NCI-H1417 treated with DMSO at 0.1 percent for 48 hours (cell line): ENCODE data around the gene LEMD3.

Experiments used
- DNase-seq: peaks from one replicate; lab custom pipeline; 2025; lab: John Stamatoyannopoulos, UW

Gene LEMD3

DNA sequence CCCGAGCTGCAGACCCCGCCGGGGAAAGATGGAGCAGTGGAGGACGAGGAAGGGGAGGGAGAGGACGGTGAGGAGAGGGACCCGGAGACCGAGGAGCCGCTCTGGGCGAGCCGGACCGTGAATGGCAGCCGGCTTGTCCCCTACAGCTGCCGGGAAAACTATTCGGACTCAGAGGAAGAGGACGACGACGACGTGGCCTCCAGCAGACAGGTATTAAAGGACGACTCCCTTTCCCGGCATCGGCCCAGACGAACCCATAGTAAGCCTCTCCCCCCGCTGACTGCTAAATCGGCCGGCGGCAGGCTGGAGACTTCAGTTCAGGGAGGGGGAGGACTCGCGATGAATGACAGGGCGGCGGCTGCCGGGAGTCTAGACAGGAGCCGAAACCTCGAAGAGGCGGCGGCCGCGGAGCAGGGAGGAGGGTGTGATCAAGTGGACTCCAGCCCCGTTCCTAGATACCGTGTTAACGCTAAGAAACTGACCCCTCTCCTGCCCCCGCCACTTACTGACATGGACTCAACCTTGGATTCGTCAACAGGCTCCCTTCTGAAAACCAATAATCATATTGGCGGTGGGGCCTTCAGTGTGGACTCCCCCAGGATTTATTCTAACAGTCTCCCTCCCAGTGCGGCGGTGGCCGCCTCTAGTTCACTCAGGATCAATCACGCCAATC lies 962 bp downstream of the LEMD3 start:
- DNase-seq, result no peak

DNA sequence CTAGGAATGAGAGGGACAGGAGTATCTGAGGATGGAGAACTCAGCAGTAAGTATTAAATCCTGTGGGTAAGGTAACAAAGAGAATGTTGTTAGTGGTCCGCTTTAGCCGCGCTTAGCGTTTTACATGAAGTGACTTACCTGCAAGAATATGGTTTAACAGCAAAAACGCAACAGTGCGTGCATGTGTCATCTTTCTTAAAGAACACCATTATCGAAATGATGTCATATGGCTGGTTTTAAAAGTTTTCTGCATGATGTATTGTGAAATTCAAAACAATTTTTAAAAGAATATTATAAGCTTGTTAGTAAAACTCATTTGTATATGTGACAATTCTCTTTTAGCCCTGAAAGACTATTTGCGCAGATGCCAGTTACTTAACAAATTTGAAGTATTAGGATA lies 1.7 kb downstream of the LEMD3 start:
- no peak for DNase-seq

DNA sequence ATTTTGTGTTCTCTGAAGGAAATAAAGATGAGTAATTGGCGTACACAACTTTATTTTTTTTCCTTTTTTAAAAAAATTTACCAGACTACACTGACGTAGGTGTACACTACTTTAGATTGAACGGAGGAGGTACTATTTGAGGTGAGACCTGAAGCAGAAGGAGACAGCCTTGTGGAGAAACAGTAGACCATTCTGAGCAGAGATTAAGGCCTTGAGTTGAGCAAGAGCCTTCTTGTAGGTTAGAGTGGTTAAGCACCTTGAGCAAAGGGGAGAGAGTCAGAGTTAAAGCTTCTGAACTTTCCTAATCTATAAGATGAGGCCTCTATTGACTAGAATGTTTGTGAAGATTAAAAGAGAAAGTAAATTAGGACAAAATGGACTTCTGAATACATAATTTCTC lies 2.5 kb downstream of the LEMD3 start:
- DNase-seq, result no peak

DNA sequence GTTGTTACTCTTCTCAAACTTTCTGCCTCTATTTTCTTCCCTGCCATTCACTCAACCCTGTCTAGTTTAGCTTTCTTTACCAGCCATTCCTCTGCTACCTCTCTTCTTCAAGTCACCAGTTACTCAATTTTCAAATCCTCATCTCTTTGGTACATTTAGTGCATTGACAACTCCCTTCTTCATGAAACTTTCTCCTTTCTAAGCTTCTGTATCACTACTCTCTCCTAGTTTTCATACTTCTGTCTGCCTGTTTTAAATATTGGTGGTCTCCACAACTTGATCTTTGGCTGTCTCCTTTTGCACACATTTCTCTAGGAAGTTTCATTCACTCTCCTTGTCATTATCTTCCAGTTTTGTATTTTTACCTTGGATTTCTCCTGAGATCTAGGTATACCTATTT lies 6.0 kb downstream of the LEMD3 start:
- DNase-seq, result no peak

DNA sequence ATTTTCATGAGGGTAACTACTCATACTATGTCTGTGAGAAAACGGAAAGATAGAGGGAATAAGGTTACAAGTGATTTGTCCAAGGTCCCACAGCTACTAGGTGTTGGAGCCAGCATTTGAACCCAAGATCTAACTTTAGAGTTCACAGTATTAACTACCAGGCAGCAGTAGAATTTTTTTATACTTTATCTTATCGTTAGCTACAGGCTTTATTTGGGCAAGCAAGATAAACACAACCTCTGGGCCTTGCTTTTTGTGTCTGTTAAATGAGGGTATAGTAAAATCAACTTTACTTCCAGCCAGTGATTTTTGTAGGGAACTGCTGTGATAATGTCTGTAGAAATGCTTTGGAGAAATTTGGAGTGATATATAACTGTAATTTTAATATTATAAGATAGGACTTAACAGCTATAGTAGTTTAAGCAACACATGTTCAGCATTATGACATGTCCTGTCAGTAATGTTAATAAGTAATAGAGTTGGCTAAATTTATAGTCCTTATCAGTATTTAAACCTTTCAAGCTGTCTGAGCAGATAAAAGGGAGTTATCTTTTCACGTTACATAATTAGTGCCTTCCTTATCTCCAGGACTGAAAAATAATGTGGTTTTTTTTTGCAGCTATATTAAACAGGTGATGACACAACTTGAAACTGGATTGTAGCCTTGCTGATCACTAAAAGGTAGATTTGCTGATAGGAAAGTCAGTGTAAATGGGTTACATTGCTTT lies 12.8 kb downstream of the LEMD3 start:
- no peak for DNase-seq

DNA sequence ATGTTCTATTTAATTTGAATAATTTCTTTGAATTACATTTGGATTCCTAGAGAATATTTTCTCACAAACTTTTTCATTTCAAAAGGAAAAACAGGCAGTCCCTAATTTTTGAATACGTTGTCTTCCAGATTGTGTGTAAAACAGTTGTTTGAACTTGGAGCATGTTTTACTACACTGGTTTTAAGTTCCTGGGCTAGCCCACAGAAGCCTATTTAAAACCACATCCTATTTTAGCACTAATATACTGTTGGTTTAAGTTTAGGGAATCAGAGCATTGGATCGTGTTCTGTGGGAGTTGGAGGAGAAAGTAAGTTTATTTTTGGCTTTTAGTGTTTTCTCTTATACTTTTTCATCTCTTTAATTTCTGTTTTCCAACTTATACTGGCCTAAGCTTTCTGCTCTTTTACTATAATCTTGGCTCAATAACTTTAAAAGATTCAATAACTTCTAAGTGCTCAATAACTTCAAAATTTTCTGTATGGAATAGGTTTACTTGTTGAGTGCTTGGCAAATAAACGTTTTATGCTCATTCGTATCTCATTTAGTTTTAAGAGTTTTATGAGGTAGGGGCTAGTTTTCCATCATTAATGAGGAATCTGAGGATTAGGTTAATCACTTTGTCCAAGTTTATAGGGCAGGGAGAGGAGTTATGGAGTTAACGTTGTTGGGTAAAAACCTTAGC lies 14.9 kb downstream of the LEMD3 start:
- DNase-seq, result no peak

DNA sequence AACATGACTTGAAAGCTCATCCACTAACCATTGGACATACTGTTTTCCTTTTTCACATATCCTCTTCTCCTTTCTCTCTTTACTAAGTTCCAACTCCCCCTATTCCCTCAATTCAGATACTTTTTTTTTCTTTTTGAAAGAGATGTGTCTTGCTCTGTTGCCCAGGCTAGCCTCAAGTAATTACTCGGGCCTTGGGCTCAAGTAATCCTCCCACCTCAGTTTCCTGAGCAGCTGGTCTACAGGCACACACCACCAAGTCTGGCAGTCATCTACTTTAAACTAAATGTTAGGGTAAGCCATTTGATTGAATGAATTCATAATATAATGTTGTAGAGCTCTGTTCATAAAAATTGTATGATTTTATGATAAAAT lies 15.5 kb downstream of the LEMD3 start:
- DNase-seq, result no peak

DNA sequence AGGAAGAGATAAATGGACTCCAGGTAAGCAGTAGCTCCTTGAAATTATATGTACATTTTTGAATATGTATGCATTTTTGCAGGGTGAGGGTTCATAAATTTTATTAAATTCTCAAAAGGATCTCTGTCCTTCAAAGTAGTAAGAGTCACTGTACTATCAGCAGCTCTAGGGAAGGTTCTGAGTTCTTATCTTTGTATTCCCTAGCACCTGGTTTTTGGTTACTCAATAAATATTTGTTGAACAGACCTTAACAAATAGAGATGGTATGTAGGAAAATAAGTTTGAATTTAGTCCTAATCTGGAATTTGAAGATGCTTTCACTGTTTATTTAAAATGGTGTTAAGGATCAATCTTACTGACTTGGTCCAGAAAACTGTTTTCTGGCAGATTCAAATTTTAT lies 18.3 kb downstream of the LEMD3 start:
- no peak for DNase-seq

DNA sequence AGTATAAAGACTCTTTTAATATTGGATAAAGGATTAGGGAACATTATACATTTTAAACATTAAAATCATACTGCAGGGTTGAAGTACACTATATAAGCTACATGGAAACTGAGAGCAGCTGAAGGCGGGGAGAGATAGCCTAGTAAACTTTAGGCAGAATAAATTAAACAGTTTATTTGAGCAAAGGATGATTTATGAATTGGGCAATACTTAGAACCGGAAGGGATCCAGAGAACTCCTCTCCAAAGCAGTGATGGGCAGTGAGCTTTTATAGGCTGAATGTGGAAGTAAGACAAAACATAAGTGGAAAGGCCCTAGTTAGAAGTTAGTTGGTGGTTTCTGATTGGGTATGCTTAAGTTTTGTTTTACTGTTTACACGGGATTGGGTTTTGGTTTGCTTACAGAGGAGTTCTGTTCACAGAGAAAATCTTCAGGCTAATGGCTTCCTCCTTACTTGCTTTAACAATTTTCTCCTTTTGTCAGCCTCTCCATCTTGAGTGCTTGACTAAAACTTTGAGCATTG lies 18.9 kb downstream of the LEMD3 start:
- DNase-seq, result no peak

DNA sequence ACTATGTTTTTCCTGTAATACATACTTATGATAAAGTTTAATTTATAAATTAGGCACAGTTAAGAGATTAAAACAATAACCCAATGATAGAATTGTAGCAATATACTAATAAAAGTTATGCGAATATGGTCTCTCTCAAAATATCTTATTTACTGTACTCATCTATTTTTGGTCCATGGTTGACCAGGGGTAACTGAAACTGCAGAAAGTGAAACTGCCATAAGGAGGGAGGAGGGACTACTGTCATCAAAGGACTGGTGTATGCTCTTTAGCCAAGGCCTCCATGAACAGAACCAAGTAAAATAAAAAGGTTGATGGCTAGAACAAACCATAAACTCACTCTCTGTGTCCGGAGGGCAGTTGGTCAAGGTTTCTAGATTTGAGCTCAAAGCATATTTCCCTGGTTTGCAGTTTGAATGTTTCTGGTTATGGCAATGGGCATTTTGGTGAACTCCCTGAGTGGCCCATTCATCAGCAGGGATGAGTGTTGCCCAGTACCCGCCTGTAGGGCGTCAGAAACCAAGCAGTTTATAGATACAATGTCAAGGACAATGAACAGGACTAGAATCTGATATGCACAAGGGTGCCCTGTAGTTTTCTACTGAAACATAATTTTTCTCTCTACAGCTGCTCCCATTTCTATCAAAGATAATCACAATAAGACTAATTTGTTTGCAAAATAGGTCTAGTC lies 19.8 kb downstream of the LEMD3 start:
- no peak for DNase-seq

DNA sequence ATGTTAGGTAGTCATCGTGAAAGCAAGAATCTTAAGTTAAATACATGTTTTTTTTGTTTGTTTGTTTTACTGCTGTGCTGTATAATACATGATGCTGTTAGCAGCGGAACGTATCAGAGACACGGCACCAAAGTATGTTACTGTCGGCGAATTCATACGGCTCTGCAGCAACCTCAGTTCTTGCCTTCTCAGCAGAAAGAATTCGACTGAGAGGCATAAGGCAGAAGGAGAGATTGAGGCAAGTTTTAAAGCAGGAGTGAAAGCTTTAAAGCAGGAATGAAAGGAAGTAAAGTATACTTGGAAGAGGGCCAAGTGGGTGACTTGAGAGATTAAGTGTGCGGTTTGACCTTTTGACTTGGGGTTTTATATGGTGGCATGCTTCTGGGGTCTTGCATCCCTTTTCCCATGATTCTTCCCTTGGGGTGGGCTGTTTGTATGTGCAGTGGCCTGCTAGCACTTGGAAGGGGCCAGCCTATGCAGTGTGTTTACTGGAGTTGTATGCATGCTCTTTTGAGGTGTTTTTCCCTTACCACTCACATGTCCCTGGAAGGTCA lies 23.7 kb downstream of the LEMD3 start:
- DNase-seq, result no peak

DNA sequence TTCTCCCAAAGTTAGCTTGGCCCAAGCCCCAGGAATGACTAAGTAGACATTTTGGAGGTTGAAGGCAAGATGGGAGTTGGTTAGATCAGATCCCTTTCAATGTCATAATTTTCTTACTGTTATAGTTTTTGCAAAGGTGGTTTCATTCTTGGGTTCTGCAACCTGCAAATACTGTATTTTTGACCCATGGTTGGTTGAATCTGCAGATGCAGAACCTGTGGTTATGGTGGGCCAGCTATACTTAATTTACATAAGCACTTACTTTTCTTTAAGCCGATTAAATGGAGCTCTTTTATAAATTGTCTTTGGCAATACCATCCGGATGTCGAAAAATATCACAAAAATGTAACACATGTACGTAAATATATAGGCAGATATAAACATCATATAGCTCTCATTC lies 25.6 kb downstream of the LEMD3 start:
- no peak for DNase-seq

DNA sequence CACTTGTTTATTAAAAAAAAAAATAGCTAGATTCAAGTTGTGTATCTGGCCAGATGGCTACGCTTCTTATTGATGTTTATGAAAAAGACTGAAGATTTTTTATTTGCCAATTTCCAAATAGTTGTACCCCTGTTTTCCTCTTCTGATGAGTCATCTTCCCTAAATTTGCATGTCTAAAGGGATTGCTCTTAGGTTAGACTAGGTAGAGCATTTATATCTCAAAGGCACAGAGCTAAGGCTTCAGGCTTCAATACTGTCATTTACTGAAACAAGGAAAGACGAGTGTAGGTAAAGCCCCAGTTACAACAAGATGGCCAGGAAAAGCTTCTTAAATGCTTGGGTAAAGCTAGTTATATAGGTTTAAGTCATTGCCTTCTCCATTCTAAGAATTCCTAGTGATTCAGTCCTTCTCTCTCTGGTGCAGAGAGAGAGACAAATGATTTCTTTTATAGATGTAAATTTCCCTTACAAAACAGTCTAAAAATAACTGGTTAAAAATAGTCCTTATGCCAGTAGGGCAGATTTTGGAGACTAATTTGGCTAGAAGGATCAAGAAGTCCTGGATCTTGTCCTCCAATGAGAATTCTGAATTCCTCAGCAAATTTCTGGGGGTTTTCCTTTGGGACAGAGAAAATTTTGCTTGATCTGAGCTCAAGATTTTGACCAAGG lies 26.1 kb downstream of the LEMD3 start:
- DNase-seq, result no peak

DNA sequence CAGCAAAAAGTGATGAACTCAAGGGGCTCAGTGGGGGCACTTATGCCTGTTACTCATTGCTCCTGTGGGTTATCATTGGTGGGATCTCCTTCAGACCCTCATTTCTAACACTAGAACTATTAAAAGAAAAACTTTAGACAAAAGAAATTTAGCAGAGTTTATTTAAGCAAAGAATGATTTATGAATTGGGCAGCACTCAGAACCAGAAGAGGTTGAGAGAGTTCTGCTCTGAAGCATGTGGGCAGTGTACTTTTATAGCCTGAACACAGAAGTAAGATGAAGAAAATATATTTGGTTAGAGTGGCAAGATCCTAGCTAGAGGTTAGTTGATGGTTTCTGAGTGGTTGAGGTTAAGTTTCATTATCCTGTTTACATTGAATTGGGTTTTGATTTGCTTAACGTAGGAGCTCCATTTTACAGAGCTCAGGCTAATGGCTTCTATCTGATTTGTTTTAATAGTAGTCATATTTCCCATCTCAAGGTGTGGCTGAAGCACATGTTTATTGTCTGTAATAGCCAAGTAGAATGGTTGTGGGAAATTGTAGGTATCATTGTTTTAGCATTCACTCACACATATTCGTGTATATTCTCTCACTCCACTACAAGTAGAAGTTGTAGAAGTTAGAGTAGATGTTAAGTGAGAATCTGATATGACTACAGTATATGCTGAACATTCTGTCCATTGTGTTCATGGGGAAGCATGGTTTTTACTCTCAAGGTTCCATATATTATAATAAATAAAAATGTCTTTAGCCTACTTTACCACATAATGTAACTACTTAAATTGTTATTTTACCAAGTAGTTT lies 27.6 kb downstream of the LEMD3 start:
- no peak for DNase-seq

DNA sequence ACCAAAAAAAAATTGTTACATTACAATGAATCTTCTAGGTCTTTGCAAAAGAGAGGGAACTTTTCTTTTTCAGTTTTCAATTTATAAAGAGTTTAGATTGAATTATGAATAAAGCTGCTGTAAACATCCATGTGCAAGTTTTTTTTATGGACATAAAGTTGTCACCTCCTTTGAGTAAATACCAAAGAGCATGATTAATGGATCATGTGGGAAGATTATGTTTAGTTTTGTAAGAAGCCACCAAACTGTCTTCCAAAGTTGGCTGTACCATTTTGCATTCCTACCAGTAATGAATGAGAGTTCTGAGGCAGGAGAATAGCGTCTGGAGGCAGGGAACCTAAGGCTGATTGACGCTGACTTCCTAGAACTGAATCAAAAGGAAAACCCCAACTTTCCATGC lies 30.2 kb downstream of the LEMD3 start:
- DNase-seq, result no peak

DNA sequence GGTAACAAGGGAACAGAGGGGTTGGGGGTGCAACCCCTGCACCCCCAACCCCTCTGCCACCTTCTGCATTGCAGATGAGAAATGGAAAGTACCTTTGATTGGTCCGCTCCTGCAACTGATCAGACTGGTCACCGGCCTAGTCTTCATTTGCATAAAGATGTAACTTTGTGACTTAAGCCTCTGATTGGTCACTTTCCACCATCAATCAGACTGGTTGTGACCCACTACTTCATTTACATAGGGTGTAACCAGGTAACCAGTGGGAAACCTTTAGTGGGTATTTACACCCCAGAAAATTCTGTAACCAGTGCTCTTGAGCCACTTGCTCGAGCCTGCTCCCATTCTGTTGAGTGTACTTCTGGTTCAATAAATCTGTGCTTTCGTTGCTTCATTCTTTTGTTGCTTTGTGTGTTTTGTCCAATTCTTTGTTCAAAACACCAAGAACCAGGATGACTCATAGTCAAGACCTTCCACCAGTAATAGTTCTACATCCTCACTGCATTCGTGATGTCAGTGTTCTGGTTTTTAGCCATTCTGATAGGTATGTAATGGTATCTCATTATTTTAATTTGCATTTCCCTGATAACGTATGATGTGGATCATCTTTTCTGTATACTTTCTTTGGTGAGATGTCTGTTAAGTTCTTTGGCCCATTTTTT lies 30.8 kb downstream of the LEMD3 start:
- no peak for DNase-seq

DNA sequence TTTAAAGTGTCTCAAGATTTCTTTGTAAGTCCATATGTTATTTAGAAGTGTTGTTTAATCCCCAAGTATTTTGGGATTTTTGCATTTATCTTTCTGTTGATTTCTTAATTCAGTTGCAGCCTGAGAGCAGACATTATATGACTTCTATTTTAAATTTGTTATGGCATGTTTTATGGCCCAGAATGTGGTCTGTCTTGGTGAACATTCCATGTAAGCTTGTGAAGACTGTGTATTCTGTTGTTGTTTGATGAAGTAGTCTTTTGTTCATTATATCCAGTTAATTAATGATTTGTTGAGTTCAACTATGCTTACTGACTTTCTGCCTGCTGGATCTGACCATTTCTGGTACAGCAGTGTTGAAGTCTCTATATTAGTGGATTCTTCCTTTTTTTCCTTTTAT lies 34.0 kb downstream of the LEMD3 start:
- DNase-seq, result no peak

DNA sequence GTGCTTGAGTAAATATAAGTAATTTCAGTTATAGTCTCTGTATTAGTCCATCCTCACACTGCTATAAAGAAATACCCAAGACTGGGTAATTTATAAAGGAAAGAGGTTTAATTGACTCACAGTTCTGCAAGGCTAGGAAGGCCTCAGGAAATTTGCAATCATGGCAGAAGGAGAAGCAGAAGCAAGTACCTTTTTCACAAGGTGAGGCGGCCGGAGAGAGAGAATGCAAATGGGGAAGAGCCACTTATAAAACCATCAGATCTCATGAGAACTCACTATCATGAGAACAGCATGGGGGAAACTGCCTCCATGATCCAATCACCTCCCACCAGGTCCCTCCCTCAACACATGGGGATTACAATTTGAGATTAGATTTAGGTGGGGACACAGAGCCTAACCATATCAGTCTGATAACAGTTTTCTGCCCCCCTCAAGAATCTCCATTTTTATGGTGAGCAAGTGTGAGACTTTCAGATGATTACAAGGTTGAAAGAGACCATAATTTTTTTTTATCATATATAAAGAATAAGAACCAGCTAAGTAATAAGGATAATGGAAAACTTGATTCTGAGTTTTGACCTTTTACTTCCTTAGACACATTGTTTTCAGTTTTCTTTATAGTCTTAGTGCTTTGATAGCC lies 35.6 kb downstream of the LEMD3 start:
- no peak for DNase-seq

DNA sequence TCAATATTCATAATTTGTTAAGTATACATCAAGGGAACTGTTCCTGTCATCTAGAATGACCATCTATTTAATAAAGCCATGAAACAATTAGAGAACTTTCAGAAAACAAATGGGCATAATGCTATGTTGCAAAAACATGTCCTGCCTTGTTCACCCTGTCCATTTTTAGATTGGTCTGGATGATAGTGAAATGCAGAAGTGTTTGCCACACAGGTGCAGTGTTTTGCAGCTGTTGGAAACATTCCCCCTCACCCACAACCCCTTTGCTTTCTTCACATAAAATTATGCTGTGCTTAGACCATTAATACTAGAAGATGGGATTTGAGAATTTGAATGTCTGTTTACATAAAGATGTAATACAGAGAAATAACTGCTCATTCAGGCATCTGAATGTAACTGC lies 36.5 kb downstream of the LEMD3 start:
- no peak for DNase-seq

DNA sequence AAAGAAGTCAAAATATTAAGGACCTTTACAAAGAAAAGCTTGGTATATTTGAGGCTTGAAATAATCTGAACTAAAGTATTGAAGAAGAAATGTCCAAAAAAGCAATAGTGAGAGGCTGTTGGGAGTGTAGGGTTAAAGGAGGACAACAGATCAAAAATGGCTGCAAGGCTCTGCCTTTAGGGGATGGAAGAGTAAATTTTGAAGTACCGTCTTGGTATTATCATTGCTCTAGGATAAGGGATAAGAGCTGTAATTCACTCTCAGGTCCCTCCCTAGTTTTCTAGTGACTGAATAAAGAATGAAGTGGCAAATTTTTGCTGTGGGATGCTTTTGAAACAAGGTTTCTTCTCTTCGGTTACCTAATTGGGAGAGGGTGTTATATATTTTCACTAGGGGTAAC lies 38.7 kb downstream of the LEMD3 start:
- DNase-seq, result no peak
